Neural crest cell (in vitro differentiated cells): ENCODE data around the gene TGDS. TPM values are rescaled to one million over a fixed set of nuclear protein-coding genes. Genes with fewer than 3 reads are reported as not detected.
"Not testable (repeated sequence)": the region's sequence is repeated elsewhere in the genome, so short reads cannot be mapped to it uniquely, and the experiment has no call there.

Source experiments
- DNase-seq: peaks from one replicate; pipeline ENCODE4 v3.0.0; 2021; ENCODE audit warnings: low read depth, mixed read lengths, low spot score
- H3K27ac Mint-ChIP-seq: one replicate; pipeline ENCODE4 v1.8.0; 2021; ENCODE audit warnings: mild to moderate bottlenecking, mixed read lengths; ENCODE audit not compliant: unreplicated experiment
- H3K27me3 Mint-ChIP-seq: 2 replicates; pipeline ENCODE4 v1.8.0; 2021; ENCODE audit warnings: low read depth, mild to moderate bottlenecking, mixed read lengths
- H3K36me3 Mint-ChIP-seq: 2 replicates; pipeline ENCODE4 v1.8.0; 2021; ENCODE audit warnings: low read depth, mild to moderate bottlenecking, mixed read lengths
- H3K4me1 Mint-ChIP-seq: 2 replicates; pipeline ENCODE4 v1.8.0; 2021; ENCODE audit warnings: mixed read lengths
- H3K4me3 Mint-ChIP-seq: one replicate; pipeline ENCODE4 v1.8.0; 2021; ENCODE audit warnings: mild to moderate bottlenecking, mixed read lengths
- H3K9me3 Mint-ChIP-seq: 2 replicates; pipeline ENCODE4 v1.8.0; 2021; ENCODE audit warnings: mixed read lengths
- total RNA-seq: library from RNA; stranded (reverse); gene quantifications from 2 replicates; pipeline ENCODE4 v1.2.1, GENCODE V29; 2021
- TF ChIP-seq, protein P1 (sequence below): fragments of 200-600 bp; sonication (generic); conservative IDR thresholded peaks from 2 replicates; pipeline ENCODE4 v1.5.0; 2021; ENCODE audit warnings: antibody characterized with exemption, mild to moderate bottlenecking

TGDS gene
- total RNA-seq, 1 donor from 2014 or later, result 10.5 TPM

DNA sequence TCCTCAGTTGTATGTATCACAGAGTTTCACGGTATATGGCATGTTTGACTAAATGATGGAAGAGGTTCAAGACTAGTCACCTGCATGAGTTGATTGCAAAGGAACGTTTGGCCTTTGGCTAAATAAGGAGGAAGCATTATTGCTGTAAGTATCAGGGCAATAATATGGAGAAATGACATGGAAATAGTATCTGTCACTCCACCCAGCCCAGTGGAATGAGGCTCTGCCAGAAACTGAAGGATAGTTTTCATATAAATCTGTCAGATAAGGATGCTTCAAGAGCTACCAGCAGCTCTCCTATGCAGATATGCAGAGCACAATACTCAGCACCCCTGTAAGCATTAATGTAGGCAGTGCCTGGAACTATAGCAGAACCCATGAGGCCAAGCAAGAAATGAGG lies 60.7 kb downstream of the TGDS start:
- Mint-ChIP-seq H3K9me3 (peaks cover 3% of the 10 kb centered on the region), H3K4me1 (no peaks in the 10 kb centered on the region), H3K27me3 (peaks cover 11% of the 10 kb centered on the region), H3K36me3 (no peaks in the 10 kb centered on the region), H3K27ac (no peak overlapping the region), H3K4me3 (no peak overlapping the region)
- TF ChIP-seq, protein P1, sequence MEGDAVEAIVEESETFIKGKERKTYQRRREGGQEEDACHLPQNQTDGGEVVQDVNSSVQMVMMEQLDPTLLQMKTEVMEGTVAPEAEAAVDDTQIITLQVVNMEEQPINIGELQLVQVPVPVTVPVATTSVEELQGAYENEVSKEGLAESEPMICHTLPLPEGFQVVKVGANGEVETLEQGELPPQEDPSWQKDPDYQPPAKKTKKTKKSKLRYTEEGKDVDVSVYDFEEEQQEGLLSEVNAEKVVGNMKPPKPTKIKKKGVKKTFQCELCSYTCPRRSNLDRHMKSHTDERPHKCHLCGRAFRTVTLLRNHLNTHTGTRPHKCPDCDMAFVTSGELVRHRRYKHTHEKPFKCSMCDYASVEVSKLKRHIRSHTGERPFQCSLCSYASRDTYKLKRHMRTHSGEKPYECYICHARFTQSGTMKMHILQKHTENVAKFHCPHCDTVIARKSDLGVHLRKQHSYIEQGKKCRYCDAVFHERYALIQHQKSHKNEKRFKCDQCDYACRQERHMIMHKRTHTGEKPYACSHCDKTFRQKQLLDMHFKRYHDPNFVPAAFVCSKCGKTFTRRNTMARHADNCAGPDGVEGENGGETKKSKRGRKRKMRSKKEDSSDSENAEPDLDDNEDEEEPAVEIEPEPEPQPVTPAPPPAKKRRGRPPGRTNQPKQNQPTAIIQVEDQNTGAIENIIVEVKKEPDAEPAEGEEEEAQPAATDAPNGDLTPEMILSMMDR, result no peak
- DNase-seq, result no peak

DNA sequence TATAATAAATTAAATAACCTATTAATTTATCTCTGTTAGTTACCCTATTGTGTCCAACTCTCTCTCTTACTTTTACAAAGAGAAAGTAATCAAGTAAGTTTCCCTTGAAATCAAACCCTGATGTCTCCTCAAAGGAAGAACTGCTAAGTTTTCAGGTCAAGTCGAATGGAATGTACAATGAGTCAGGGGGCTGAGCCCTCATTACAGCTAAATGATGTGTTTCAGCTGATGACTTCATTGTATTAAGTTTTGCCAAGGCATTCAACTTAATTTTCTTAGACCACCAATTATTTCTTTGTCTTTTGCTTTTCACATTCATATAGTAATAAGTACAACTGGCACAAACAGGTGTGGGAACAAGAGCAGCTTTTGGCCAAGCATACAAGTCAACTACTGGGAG lies 61.8 kb downstream of the TGDS start:
- Mint-ChIP-seq H3K36me3 (no peaks in the 10 kb centered on the region), H3K9me3 (peaks cover 3% of the 10 kb centered on the region), H3K27ac (no peak overlapping the region), H3K4me3 (no peak overlapping the region), H3K27me3 (peaks cover 9% of the 10 kb centered on the region), H3K4me1 (no peaks in the 10 kb centered on the region)
- DNase-seq, result no peak
- TF ChIP-seq, protein P1, result no peak

DNA sequence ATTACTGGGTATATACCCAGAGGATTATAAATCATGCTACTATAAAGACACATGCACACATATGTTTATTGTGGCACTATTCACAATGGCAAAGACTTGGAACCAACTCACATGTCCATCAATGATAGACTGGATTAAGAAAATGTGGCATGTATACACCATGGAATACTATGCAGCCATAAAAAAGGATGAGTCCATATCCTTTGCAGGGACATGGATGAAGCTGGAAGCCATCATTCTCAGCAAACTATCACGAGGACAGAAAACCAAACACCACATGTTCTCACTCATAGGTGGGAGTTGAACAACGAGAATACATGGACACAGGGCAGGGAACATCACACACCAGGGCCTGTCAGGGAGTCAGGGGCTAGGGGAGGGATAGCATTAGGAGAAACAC lies 63.7 kb downstream of the TGDS start:
- H3K27me3 Mint-ChIP-seq, H3K4me1 Mint-ChIP-seq, H3K9me3 Mint-ChIP-seq, H3K36me3 Mint-ChIP-seq, H3K4me3 Mint-ChIP-seq, DNase-seq, H3K27ac Mint-ChIP-seq: not testable (repeated sequence)

DNA sequence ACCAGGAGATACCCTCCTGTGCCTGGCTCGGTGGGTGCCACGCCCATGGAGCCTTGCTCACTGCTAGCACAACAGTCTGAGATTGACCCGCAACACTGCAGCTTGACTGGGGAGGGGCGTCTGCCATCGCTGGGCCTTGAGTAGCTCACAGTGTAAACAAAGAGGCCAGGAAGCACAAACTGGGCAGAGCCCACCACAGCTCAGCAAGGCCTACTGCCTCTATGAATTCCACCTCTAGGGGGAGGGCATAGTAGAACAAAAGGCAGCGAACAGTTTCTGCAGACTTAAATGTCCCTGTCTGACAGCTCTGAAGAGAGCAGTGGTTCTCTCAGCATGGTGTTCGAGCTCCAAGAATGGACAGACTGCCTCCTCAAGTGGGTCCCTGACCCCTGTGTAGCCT lies 69.0 kb downstream of the TGDS start:
- not testable (repeated sequence) for H3K36me3 Mint-ChIP-seq, DNase-seq, H3K27me3 Mint-ChIP-seq, H3K4me3 Mint-ChIP-seq, H3K27ac Mint-ChIP-seq, H3K4me1 Mint-ChIP-seq, H3K9me3 Mint-ChIP-seq

DNA sequence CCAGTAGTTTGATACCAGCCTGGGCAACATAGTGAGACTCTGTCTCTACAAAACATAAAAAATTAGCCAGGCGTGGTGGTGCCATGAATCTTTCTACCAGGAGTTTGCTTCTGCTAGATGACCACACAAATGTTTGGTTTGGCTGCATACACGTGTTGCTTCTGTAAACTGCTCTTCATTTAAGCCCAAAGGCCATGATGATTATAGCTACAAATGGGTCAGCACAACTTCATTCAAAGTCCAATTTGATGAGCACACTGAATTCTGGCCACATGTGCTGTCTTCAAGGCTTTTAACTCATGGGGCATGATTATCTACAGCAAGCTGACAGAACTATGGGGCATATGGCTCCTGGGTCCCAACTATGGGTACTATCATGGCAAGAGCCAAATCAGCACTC lies 70.2 kb downstream of the TGDS start:
- Mint-ChIP-seq H3K27ac (no peak overlapping the region), H3K4me3 (no peak overlapping the region), H3K9me3 (peaks cover 3% of the 10 kb centered on the region), H3K4me1 (no peaks in the 10 kb centered on the region), H3K27me3 (no peaks in the 10 kb centered on the region), H3K36me3 (no peaks in the 10 kb centered on the region)
- TF ChIP-seq, protein P1, result no peak
- no peak for DNase-seq

DNA sequence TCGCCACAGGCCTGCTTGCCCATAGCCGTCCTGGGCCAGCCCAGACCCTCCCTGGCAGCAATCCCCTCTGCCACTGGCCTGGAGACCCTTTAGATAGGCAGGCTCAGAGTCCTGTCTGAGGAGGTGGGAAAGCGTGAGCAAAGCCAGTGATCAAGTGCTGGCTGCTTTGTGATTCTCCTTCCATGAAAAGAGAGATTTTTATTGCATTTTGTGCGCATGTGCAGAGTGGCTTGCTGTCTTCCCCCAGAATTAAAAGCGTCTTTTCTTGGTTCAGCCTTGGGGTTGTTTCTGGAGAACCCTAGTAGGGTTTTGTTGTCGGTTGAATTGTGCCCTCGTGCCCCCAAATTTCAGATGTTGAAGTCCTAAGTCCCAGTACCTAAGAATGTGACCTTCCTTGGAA lies 71.5 kb downstream of the TGDS start:
- Mint-ChIP-seq H3K27me3 (no peaks in the 10 kb centered on the region), H3K4me1 (peaks cover 11% of the 10 kb centered on the region), H3K4me3 (no peak overlapping the region), H3K9me3 (peaks cover 3% of the 10 kb centered on the region), H3K27ac (no peak overlapping the region), H3K36me3 (no peaks in the 10 kb centered on the region)
- no peak for DNase-seq
- TF ChIP-seq, protein P1, result no peak

Other genes starting within 250 kb of the TGDS start
- 0.12 and 0.43 TPM in 2 replicates for gene DCT, start 116.5 kb downstream of the TGDS start, total RNA-seq
- gene GPR180, start 5.7 kb upstream of the TGDS start, total RNA-seq, result 6.6 TPM in 2 replicates
- 71.8 and 79.5 TPM in 2 replicates for gene SOX21, start 116.4 kb upstream of the TGDS start, total RNA-seq